T-helper 22 cell (primary cell): ENCODE measurements around the gene DYRK1A.

Experiments
- DNase-seq: peaks from one replicate; pipeline ENCODE4 v3.0.0-alpha.2; 2020; ENCODE audit warnings: low read depth

DYRK1A gene

GRCh38 chr21:37566790-37567615 lies 200.4 kb downstream of the DYRK1A start:
- no peak for DNase-seq

GRCh38 chr21:37568415-37568814 lies 201.8 kb downstream of the DYRK1A start:
- DNase-seq = no peak

- DNase-seq = no peak
Observed at GRCh38 chr21:37568916-37569315, 202.3 kb downstream of the DYRK1A start.

GRCh38 chr21:37571442-37571841 lies 204.9 kb downstream of the DYRK1A start:
- no peak for DNase-seq

GRCh38 chr21:37574316-37574715 lies 207.7 kb downstream of the DYRK1A start:
- DNase-seq = no peak

GRCh38 chr21:37574751-37575150 lies 208.2 kb downstream of the DYRK1A start:
- no peak for DNase-seq

- DNase-seq = no peak
Observed at GRCh38 chr21:37575580-37575979, 209.0 kb downstream of the DYRK1A start.
